Ramos (cell line): ENCODE results near the gene GOLGA8K.
"Not testable (repeated sequence)": the region's sequence is repeated elsewhere in the genome, so short reads cannot be mapped to it uniquely, and the experiment has no call there.

Experiments used
- in situ Hi-C: fragments of 300-500 bp; cut with MboI; formaldehyde crosslinking; loops from one replicate; pipeline ENCODE4 v1.14.3; 2022; ENCODE audit warnings: low sequenced_read_pairs; ENCODE audit not compliant: unreplicated experiment

Gene GOLGA8K

DNA sequence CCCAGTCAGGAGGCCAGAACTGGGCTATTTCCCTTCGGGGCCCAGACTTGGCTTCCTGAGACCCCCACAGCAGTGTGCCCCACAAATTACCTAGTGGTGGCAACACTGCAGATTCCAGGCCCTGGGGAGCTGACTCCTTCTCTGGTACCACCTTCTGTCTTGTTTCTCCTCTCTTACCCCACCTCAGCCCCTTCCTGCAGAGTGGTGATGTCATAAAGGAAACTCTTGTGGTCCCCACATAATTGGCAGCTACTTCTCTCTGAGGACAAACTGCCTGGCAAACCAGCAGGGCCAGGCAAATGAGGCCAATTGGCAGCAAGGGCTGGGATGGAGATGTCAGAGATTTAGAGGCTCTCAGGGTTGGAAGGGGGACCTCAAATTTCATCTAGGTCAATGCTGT lies 44.6 kb downstream of the GOLGA8K start:
- in situ Hi-C loops: not testable (repeated sequence)

DNA sequence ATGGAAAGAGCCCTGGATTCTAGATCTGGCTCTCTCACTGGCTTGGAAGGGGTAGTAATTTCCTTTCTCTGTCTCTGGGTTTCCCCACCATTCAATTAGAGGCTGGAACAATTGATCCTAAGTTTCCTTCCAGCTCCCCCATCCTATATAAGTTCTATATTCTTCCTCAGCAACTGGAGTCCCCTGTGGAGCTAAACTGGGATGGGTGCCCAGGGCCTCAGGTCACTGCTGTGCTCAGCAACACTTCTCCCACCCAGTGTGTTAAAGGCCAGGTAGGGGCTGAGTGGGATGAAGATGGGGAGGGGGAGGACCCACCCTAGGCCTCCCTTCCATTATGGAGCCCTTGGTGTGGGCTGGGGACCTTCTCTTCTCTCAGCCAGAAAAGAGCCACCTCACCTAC lies 46.2 kb downstream of the GOLGA8K start:
- in situ Hi-C loops: not testable (repeated sequence)

DNA sequence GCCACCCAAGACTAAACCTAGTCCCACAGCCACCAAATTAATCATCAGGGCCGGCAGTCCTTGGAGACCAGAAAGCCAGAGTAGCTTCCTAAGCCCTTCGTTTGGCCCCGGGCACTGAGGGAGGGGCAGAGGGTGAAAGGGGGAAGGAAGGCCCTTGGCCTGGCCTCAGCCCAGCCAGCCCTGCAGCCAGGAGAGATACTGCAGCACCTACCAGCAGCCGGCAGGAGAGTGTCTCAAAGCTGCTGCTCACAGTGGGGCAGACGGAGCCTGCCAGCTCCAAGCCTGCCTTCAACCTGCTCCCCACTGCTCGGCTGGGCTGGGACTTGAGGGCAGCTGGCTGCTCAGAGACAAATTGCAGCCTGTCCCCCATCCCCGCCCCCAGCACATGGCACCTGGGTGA lies 50.3 kb downstream of the GOLGA8K start:
- in situ Hi-C loops: not testable (repeated sequence)

DNA sequence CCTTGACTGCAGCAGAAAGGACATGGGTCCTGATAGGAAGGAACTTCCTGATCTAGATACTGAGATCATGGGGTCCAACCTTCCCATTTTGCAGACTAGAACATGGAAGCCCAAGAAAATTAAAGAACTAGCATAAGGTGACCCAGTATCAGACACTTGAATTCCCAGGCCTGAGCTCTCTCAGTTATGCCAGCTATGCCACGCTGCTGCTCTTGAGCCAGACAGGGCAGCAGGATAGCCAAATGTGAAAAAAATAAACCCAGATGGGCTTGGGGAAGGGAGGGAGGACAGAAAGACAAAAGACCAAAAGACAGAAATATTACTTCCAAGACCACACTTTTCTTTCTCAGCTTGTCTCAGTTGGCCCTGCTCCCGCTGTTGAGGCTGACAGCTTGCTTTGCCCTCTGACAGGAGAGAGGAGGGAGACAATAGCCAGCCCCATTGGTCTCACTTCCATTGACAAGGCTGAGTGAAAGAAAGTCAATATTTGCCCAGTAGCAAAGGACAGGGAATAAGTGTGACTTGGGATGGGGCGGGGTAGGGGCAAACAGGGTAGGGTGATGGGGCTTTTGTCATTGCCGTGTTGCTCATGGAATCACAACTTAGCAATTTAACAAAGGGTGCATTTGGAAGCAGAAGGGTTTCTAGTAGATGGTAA lies 52.4 kb downstream of the GOLGA8K start:
- in situ Hi-C loops: not testable (repeated sequence)

DNA sequence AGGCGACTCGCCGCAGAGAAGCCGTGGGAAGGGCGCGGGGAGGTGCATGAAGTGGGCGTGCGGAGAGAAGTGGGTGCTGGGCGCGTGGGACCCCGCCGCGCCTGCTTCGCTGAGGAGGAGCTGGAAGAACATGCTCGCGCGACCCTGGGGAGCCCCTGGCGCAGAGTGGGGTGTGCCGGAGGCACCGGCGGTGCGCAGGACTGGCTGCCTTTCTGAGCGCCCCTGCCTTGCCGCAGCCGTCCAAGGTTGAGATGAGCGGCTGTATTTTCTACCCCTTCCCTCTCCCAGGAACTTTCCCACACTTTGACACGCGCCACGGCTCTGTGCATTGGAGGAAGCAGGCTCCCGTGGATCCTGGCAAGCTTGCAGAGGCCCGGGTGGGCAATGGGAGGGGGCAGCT lies 56.1 kb downstream of the GOLGA8K start:
- in situ Hi-C loops: not testable (repeated sequence)

DNA sequence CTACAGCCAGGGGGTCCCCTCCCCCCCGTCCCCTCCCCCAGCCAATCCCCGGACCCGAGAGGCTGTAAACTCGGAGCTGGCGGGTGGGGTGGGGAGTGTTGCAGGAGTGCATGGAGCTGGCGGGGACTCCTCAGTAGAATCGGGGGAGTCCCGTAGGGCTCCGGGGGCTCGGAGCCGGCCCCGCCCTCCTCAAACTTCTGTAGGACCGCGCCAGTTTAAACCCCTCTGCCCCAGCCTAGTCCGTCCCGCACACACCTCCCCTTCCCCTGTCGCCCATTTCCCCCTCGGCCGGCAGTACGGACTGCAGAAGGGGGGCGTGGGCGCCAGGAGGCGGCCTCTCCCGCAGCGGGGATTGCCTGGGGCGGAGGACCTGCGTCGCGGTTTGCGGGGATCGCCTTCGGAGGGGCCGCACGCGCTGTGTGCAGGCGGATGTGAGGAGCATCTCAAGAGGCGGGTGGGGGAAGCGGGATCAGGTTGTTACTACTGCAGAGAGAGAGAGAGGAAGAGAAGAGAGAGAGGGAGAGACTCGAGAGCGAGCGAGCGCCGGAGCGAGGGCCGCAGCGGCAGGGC lies 57.0 kb downstream of the GOLGA8K start:
- in situ Hi-C loops: not testable (repeated sequence)

DNA sequence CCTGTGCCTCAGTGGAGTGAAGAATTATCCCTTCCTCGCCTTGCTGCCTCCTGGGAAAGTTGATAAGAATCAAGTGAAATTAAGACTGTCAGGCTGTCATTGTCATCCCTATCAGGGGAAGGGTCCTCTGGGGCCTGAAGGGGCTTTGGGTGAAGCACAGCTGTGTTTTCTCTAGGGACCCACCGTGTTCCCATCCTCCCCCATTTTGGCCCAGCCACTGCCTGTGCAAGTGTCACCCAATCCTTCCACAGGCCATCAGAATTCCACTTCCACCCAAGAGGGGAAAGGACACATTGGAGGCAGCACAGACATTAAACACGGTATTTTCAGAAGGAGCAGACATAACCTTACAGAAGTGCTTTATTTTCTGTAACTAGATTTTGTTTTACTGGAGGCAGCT lies 59.2 kb downstream of the GOLGA8K start:
- in situ Hi-C loops: not testable (repeated sequence)
